GM18526 (cell line): ENCODE measurements around the gene DTX1.

Experiments
- POLR2A ChIP-seq: IDR thresholded peaks from 3 replicates; pipeline ENCODE4 v1.6.1; 2011; ENCODE audit not compliant: insufficient read length; ENCODE audit errors: extremely low read depth

The DTX1 gene

GRCh38 chr12:113075137-113075683 lies 18.7 kb downstream of the DTX1 start:
- no peak for TF ChIP-seq POLR2A

- TF ChIP-seq POLR2A: no peak
Measured at GRCh38 chr12:113077057-113077858, 20.7 kb downstream of the DTX1 start.

- no peak for TF ChIP-seq POLR2A
Measured at GRCh38 chr12:113077859-113078255, 21.3 kb downstream of the DTX1 start.

- no peak for TF ChIP-seq POLR2A
Measured at GRCh38 chr12:113081873-113082272, 25.3 kb downstream of the DTX1 start.

GRCh38 chr12:113082486-113083148 lies 26.1 kb downstream of the DTX1 start:
- no peak for TF ChIP-seq POLR2A

GRCh38 chr12:113083863-113084435 lies 27.4 kb downstream of the DTX1 start:
- no peak for TF ChIP-seq POLR2A

- TF ChIP-seq POLR2A: no peak
Measured at GRCh38 chr12:113086249-113087164, 30.0 kb downstream of the DTX1 start.

GRCh38 chr12:113087193-113087592 lies 30.7 kb downstream of the DTX1 start:
- TF ChIP-seq POLR2A: no peak

GRCh38 chr12:113088037-113088436 lies 31.5 kb downstream of the DTX1 start:
- TF ChIP-seq POLR2A: no peak

GRCh38 chr12:113088971-113089756 lies 32.6 kb downstream of the DTX1 start:
- no peak for TF ChIP-seq POLR2A

GRCh38 chr12:113089839-113090238 lies 33.3 kb downstream of the DTX1 start:
- TF ChIP-seq POLR2A: no peak

- TF ChIP-seq POLR2A: no peak
Measured at GRCh38 chr12:113090740-113091139, 34.2 kb downstream of the DTX1 start.

- no peak for TF ChIP-seq POLR2A
Measured at GRCh38 chr12:113091506-113091905, 35.0 kb downstream of the DTX1 start.
